Keratinocyte (primary cell): ENCODE results near the gene ABCC8. TPM values are rescaled to one million over a fixed set of nuclear protein-coding genes. Genes with fewer than 3 reads are reported as not detected.

Experiments
- DNase-seq: peaks from one replicate; pipeline ENCODE4 v3.0.0-alpha.2; 2011; ENCODE audit warnings: low read depth, missing footprints, low spot score
- FAIRE-seq: peaks from 2 replicates; lab custom pipeline; 2011; peaks lifted over from hg19 to GRCh38; lab: Jason Lieb, UNC
- H2AFZ ChIP-seq: 2 replicates; pipeline ENCODE4 v1.6.0; 2012; ENCODE audit warnings: low read length, control low read depth, inconsistent platforms; ENCODE audit not compliant: control insufficient read depth
- H3K27ac ChIP-seq: 2 replicates; pipeline ENCODE4 v1.5.1; 2011; ENCODE audit warnings: low read length; ENCODE audit not compliant: control insufficient read depth, insufficient read depth
- H3K27me3 ChIP-seq: 3 replicates; pipeline ENCODE4 v1.6.0; 2011; ENCODE audit warnings: low read length; ENCODE audit not compliant: control insufficient read depth, insufficient read depth; ENCODE audit errors: extremely low read depth
- H3K36me3 ChIP-seq, 2 experiments: 2 replicates in 1 of 2; 3 replicates in 1 of 2; pipeline ENCODE4 v1.5.1; 2011; ENCODE audit warnings: low read length in 2 of 2, mild to moderate bottlenecking in 1 of 2; ENCODE audit not compliant: control insufficient read depth in 2 of 2, insufficient read depth in 2 of 2; ENCODE audit errors: extremely low read depth in 1 of 2
- H3K4me1 ChIP-seq: 3 replicates; pipeline ENCODE4 v1.5.1; 2011; ENCODE audit warnings: low read length; ENCODE audit not compliant: control insufficient read depth, insufficient read depth; ENCODE audit errors: extremely low read depth
- H3K4me2 ChIP-seq: 3 replicates; pipeline ENCODE4 v1.6.0; 2011; ENCODE audit warnings: low read depth, low read length; ENCODE audit not compliant: control insufficient read depth, insufficient read depth; ENCODE audit errors: extremely low read depth
- H3K4me3 ChIP-seq, 3 experiments: fragments of 200-600 bp in 1 of 3; sonication (generic) in 1 of 3; 2 replicates in 2 of 3; 3 replicates in 1 of 3; pipeline ENCODE4 v1.5.1; 2011 to 2016; ENCODE audit warnings: low read length in 3 of 3, mild to moderate bottlenecking in 3 of 3, control low read depth in 2 of 3, inconsistent platforms in 1 of 3, low read depth in 1 of 3, mixed read lengths in 1 of 3, mixed run types in 1 of 3, moderate library complexity in 1 of 3; ENCODE audit not compliant: control insufficient read depth in 2 of 3, insufficient read depth in 2 of 3; ENCODE audit errors: extremely low read depth in 1 of 3
- H3K79me2 ChIP-seq: 2 replicates; pipeline ENCODE4 v1.6.0; 2012; ENCODE audit warnings: low read length; ENCODE audit not compliant: control insufficient read depth, insufficient read depth
- H3K9ac ChIP-seq: 3 replicates; pipeline ENCODE4 v1.6.0; 2011; ENCODE audit warnings: low read length; ENCODE audit not compliant: control insufficient read depth, insufficient read depth; ENCODE audit errors: extremely low read depth
- H3K9me1 ChIP-seq: 3 replicates; pipeline ENCODE4 v1.6.0; 2011; ENCODE audit warnings: low read length; ENCODE audit not compliant: control insufficient read depth, insufficient read depth; ENCODE audit errors: extremely low read depth
- H3K9me3 ChIP-seq: 2 replicates; pipeline ENCODE4 v1.5.1; 2012; ENCODE audit warnings: low read depth, low read length; ENCODE audit not compliant: control insufficient read depth
- H4K20me1 ChIP-seq: 3 replicates; pipeline ENCODE4 v1.6.0; 2011; ENCODE audit warnings: low read length; ENCODE audit not compliant: control insufficient read depth, insufficient read depth; ENCODE audit errors: extremely low read depth
- CTCF ChIP-seq, 3 experiments: IDR thresholded peaks in 1 of 3; conservative IDR thresholded peaks in 1 of 3; optimal IDR thresholded peaks in 1 of 3; 2 replicates in 2 of 3; 3 replicates in 1 of 3; pipeline versions ENCODE3 to v1.5.1; 2011; ENCODE audit warnings: low read length in 3 of 3, mild to moderate bottlenecking in 3 of 3, moderate library complexity in 2 of 3, control low read depth in 1 of 3, inconsistent platforms in 1 of 3; ENCODE audit not compliant: insufficient read depth in 2 of 3; ENCODE audit errors: extremely low read depth in 1 of 3
- EZH2 ChIP-seq: IDR thresholded peaks from one replicate; pipeline ENCODE4 v1.6.1; 2012; ENCODE audit warnings: inconsistent platforms, mild to moderate bottlenecking, low read length, moderate library complexity
- dilution Hi-C: fragments of 300-500 bp; cut with MboI; formaldehyde crosslinking; loops from one replicate; pipeline ENCODE4 v1.7.0; 2020; ENCODE audit warnings: low sequenced_read_pairs; ENCODE audit not compliant: extremely low pct_ligation_motif_present
- polyA plus RNA-seq, 5 experiments: library from polyadenylated mRNA; depleted of rRNA in 3 of 5; stranded (reverse) in 3 of 5; stranded (forward) in 1 of 5; unstranded in 1 of 5; fragments of >200 nt; gene quantifications; 1 replicate in 1 of 5; 2 replicates in 3 of 5; 3 replicates in 1 of 5; pipeline versions ENCODE4 v1.2.1 to v1.2.3, GENCODE V29; 2011 to 2012; ENCODE audit warnings: missing spikeins in 2 of 5, low read depth in 1 of 5, low replicate concordance in 1 of 5

The ABCC8 gene
- polyA plus RNA-seq, 1 donor (not counting 4 experiments of a cell fraction or from before 2014, with no cell fraction given), result not detected

- H3K4me1 ChIP-seq, result no peaks in the 10 kb centered on the region
- no peaks in the 10 kb centered on the region for H3K9me1 ChIP-seq
- H3K36me3 ChIP-seq, result no peaks in the 10 kb centered on the region
- H3K27me3 ChIP-seq, result no peaks in the 10 kb centered on the region
- TF ChIP-seq EZH2 (no peak), CTCF (optimal IDR thresholded peaks at IDR 0.05 in 1 of 3, IDR thresholded peaks at IDR 0.05 in 1 of 3, conservative IDR thresholded peaks at IDR 0.05 in 1 of 3; ENCODE audit: extremely low read depth in 1 of 3, insufficient read depth in 2 of 3, low read length in 3 of 3) (no peak)
- DNase-seq (no peak), FAIRE-seq (no peak)
- no peak overlapping the region for H3K4me2 ChIP-seq
- H3K79me2 ChIP-seq, result no peaks in the 10 kb centered on the region
- H3K9me3 ChIP-seq, result no peaks in the 10 kb centered on the region
- dilution Hi-C loops, result no loop called here
- H4K20me1 ChIP-seq, result no peaks in the 10 kb centered on the region
- H3K9ac ChIP-seq, result no peak overlapping the region
- no peak overlapping the region for H3K4me3 ChIP-seq
- H2AFZ ChIP-seq, result no peak overlapping the region
- no peak overlapping the region for H3K27ac ChIP-seq
These were observed 81.1 kb downstream of the ABCC8 start for GRCh38 chr11:17395554-17395961.

GRCh38 chr11:17394743-17395390 lies 81.8 kb downstream of the ABCC8 start:
- no peaks in the 10 kb centered on the region for H3K4me1 ChIP-seq
- FAIRE-seq (no peak), DNase-seq (no peak)
- H3K9me3 ChIP-seq, result no peaks in the 10 kb centered on the region
- H4K20me1 ChIP-seq, result no peaks in the 10 kb centered on the region
- no peak overlapping the region for H3K9ac ChIP-seq
- no peak overlapping the region for H2AFZ ChIP-seq
- no peaks in the 10 kb centered on the region for H3K36me3 ChIP-seq
- H3K27ac ChIP-seq, result no peak overlapping the region
- no peaks in the 10 kb centered on the region for H3K79me2 ChIP-seq
- dilution Hi-C loops, result no loop called here
- TF ChIP-seq CTCF (optimal IDR thresholded peaks at IDR 0.05 in 1 of 3, IDR thresholded peaks at IDR 0.05 in 1 of 3, conservative IDR thresholded peaks at IDR 0.05 in 1 of 3; ENCODE audit: extremely low read depth in 1 of 3, insufficient read depth in 2 of 3, low read length in 3 of 3) (no peak), EZH2 (no peak)
- H3K4me3 ChIP-seq, result no peak overlapping the region
- H3K4me2 ChIP-seq, result no peak overlapping the region
- no peaks in the 10 kb centered on the region for H3K9me1 ChIP-seq
- peaks cover 5% of the 10 kb centered on the region for H3K27me3 ChIP-seq
